HG03571 (cell line): Measurements from ENCODE around the gene DLGAP1.
"Not testable (repeated sequence)": the region's sequence is repeated elsewhere in the genome, so short reads cannot be mapped to it uniquely, and the experiment has no call there.

ENCODE experiments used
- ATAC-seq: cut with Tn5 transposase; IDR thresholded peaks from one replicate; pipeline ENCODE4 v1.9.1; 2021; ENCODE audit not compliant: unreplicated experiment

DLGAP1 gene

DNA sequence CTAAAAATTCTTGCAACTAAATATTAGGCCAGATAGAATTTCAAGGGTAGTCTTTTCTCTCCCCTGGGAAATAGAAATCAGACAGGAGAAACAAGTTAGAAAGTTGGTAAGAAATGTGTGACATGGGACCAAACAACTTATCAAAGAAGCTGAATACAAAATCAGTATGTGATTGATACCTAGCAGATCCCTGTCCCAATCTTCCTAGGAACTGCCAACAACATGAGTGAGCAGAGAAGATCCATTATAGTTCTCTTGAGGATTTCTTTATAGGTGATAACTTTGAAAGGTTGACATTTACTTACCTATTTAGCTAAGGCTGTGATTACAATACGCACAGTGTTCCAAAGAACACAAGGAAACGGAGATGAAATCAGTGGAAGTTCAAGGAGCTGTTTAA lies 162.4 kb downstream of the DLGAP1 start:
- no peak for ATAC-seq

DNA sequence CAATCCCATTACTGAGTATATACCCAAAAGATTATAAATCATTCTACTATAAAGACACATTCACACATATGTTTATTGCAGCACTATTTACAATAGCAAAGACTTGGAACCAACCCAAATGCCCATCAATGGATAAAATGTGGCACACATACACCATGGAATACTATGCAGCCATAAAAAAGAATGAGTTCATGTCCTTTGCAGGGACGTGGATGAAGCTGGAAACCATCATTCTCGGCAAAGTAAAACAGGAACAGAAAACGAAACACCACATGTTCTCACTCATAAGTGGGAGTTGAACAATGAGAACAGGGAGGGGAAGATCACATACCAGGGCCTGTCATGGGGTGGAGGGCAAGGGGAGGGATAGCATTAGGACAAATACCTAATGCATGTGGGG lies 167.8 kb downstream of the DLGAP1 start:
- not testable (repeated sequence) for ATAC-seq

DNA sequence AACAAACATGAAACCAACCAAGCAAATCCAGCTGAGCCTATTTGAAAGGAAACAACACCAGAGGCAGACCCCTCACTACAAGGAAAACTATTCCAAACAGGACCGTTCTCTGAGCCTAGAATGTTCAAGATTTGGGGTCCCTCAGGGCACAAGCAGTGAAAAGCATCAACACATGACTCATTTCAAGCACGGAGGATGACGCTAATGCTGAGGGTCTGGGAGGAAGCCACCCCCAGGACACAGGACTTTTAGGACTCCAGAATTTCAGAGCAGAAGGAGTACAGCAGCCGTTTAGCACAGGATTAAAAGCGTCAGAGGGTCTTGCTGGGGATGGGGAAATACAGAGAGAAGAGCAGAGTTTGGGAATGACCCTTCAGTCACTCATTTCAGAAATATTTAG lies 168.9 kb downstream of the DLGAP1 start:
- ATAC-seq, result no peak

DNA sequence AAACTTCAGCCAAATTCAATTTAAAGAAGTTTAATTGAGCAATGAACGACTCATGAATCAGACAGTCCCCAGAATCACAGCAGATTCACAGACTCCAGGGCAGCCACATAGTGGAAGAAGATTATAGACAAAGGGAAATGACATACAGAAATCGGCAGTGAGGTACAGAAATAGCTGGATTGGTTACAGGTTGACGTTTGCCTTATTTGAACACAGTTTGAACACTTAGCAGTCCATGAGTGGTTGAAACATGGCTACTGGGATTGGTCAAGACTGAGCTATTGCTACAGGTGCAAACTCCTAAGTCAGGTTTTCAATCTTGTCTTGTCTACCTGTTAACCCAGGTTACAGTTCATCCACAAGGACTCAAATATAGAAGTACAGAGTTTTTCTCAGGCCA lies 169.6 kb downstream of the DLGAP1 start:
- no peak for ATAC-seq

DNA sequence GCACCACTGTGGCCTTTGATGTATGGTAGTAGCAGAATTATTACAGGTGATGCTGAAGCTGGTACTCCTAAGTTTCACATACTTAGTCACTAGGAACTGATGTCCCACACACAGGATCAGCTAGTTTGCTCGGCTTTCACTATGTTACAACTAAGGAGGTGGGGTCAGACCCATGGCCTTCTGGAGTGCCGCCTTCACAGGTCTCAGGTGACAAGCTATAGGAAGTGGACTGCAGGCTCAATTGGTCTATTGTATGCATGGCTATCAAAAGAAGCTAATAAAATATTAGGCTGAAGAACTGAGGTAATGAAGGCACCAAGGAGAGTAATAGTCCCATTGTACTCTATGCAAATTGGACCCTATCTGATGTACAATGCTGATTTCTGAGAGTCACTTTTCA lies 170.6 kb downstream of the DLGAP1 start:
- ATAC-seq, result no peak

DNA sequence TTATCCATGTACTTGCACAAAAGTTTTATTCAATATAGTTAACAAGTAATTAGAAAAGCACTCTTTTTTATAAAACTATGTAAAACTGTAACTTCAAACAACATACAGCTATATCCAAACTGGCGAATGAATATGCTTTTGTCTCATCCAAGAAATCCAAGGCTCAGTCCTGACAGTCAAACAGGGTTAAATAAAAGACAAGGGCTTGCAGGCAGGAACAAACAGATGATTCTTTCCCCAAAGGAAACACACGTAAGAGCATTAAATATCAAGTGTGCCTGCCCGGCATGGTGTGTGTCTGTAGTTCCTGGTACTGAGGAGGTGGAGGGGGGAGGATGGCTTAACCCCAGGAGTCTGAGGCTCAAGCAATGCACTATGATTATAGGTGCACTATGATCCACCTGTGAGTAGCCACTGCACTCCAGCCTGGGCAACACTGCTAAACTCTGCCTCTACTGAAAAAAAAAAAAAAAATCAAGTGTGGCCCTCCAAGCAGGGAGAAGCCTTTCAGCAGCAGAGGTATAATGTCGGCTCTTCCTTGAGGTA lies 171.3 kb downstream of the DLGAP1 start:
- ATAC-seq, result no peak

DNA sequence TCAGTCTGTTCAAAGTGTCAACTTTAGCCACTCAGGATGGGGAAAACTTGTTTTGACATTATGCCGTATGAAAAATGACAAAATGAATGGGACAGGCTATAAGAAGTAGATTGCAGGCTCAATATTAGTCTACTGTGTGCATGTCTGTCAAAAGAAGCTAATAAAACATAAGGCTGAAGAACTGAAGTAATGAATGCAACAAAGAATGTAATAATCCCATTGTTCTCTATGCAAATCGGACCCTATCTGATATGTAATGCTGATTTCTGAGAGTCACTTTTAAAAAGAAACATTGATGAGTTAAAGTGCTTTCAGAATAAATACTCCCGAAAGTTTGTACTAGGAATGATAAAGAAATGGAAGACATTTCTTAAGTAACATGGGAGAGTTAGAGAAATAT lies 172.2 kb downstream of the DLGAP1 start:
- ATAC-seq, result no peak

DNA sequence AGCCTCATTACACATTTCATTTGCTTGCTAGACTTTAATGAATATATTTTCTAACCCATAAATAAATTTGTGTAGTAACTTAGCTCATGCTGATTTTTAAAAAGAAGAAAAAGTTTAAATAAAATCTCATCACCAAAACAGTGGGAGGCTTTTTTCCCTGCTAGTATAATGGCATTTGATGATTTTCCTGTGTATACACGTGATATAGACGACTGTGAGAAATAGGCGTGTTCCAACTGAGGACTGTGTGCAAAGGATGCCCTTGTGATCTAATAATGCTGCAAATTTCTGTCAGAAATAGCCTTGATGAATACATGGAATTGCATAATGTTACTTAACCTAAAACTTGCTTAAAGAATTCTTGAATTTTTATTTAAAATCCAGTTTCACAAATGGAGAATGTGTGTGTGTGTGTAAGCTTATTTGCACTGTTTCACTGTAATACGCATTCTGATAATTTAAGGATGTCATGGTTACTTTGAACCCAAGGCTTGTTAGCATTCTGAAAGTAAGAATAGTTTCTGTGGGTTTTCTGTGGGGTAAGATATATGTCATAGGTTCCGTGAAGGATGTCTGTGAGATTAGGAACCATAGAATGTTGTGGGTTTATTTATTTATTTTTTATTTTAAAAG lies 178.0 kb downstream of the DLGAP1 start:
- no peak for ATAC-seq

DNA sequence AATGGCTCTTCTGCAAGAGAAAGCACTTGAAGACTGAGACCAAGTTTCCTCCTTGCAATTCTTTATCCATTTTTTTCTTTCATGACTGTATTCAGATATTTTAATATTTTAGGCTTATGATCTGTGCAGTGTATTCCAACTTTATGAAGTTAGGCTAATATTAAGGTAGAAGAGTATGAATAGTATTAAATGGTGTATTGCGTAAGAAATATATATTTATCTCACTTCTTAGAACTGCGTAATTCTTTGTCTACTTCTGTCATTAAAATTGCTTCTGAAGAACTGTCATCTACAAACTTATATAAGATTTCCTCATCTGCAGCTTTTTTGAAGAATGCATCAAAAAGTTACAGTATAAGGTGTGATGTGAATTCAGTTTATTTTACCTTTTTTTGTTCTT lies 183.2 kb downstream of the DLGAP1 start:
- ATAC-seq, result no peak

DNA sequence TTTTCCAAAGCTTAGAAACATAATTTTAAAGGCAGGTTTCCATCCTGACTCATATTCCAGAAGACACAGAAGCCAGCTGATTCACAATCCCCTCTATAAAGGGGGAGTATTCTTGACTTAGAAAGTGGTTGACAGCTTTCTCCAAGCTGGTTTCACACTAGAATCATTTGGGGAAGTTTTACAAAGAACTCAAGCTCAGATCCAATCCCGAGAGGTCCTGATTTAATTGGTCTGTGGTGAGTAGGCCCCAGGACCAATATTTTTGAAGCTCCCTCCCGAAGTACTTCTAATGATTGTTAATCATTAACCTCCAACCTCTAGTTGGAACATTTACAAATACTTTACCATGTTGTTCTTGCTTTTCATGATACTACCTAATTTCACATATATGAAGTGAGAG lies 184.1 kb downstream of the DLGAP1 start:
- no peak for ATAC-seq

DNA sequence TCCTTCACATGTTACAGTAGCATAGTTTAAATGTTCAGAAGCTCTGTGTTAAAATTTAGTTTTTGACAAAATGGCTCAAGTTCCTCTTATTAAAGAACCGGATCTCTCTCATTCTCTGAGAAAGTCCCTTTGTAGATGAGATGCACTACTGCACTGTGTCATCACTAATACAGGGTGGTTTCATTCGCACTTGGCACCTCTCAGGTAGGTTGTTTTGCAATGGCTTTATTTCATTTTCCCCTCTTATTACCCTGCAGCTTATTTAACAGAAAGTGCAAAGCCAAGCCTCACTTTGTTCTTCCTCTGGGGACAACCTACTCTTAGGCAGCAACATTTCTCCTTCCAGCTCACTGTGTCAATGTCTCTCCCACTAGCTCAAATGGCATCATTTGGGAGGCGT lies 185.1 kb downstream of the DLGAP1 start:
- ATAC-seq, result no peak

DNA sequence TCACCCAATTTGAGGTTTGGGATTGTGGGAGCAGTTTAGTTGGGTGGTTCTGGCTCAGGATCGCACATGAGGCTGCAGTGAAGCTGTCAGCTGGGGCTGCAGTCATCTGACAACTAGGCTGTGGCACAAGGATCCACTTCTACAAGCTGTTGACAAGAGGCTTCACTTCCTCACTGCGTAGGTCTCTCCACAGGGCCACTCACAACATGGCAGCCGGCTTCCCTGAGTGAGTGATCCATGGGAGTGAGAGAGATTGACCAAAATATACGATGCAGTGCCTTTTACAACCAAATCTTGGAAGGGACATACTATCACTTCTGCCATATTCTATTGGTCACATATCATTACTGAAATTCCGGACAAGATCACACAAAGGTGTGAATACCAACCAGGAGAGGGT lies 187.5 kb downstream of the DLGAP1 start:
- ATAC-seq, result no peak

DNA sequence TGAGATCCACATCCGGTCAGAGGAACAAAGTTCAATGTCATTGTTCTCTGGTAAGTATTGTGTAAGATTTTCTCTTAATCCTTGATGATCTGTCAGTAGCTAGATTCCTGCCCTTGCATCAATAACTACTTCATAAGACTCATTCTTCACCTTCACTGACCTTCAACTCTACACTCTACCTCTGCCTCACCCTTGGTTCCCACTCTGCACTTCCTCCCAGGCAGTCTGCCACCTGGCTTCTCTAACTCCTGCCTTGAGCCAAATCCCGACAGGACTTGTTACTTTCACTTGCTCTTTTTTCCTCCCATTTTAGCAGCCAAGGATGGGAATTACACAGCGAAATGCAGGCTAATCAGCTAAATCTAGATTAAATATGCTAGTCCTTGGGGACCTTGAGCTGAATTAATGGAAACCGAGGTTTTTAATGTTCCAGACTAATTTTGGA lies 190.7 kb downstream of the DLGAP1 start:
- no peak for ATAC-seq

DNA sequence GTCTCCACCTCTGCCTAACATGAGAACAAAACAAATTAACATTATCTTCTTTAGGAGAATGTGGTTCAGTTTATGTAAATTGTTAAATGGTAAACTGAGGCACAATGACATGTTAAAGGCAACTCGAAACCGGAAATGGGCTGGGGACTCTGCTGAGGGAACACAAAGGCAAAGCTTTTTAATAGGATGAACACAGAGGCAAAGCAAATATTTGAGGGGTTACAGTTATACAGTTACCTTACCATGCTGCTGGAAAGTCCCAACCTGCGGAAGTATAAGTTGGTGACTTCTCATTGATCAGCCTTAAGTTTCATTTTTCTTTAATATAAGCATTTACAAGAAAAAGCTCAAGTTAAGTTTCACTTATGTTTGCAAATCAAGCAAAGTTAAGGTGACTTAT lies 195.0 kb downstream of the DLGAP1 start:
- ATAC-seq, result no peak

DNA sequence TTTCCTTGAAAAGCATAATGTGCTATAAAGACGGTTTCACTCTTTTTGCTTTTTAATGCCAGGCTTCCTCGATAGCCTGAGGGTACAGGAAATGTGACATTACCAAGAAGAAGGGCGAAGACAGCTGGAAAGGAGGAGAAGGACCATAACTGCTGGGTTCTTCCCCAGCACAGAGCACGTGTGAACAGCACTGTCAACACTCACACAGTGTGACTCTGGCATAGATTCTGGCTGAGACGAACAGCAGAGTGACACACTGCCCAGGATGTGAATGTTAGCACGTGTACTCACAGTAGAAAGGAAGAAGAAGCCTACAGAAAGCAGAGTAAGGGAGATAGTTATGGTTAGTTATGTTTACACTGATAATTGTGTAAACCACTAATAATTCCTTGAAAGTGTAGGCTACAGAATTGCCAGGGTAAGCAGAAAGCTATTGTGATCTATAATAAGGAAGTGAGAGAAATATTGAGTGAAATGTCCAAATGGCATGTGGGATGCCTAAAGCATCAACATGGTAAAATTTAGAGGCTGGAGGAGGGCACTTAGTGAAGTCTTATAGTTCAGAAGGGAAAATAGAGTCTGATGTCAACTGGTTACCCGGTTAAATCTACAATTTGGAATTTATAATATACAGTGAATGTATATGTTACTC lies 198.2 kb downstream of the DLGAP1 start:
- no peak for ATAC-seq

DNA sequence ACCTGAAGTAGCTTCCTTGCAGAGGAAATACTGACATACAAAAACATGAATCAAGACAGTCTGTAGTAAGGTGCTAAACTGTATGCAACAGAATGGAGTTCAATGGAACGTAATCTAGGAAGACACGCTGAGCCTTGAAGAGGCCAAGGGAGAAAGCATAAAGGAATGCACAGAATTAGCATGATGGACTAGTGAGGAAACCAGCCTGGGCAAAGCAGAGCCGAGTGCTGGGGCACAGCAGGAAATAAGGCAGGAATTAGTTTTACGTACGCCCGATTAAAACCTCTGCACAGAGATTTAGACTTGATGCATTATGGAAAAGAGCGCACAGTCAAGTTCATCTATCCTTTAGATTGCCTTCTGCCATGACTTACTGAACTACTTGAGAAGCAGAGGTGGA lies 200.3 kb downstream of the DLGAP1 start:
- ATAC-seq, result no peak

DNA sequence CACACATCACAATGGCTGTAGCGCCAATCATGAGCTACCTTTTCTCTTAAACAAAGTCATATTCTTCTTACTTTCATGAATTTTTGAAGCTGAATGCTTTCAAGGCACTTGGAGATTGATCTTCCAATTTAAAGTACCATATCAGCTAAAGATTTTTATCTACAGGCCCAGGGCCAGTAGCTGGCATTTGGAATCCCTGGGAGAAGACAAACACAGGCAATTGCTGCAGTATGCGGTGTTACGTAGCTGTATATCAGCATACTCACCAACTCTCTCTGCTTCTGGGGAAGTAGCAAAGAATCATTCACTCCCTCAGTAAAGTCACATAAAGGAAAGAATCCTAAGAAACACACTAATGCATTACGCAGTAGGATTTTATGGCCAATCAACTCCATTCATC lies 202.3 kb downstream of the DLGAP1 start:
- no peak for ATAC-seq

DNA sequence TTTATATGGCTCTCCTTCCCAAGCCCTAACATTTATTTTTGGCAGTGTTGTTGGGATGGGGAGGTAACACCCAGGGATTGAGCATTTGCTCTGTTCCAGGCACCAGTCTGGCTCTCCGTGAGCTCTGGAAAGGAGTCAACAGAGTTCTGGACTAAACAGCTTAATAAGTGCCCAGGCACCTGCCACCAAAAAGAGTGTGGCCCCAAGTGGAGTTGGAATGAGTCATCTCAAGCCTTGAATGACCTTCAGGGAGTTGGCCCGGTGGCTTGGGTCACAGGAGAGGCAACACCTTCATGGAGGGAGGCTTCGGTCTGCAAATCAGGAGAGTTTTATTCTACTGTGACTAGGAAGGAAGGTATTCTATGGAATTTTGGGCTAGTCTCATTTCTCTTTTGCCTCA lies 203.2 kb downstream of the DLGAP1 start:
- no peak for ATAC-seq

DNA sequence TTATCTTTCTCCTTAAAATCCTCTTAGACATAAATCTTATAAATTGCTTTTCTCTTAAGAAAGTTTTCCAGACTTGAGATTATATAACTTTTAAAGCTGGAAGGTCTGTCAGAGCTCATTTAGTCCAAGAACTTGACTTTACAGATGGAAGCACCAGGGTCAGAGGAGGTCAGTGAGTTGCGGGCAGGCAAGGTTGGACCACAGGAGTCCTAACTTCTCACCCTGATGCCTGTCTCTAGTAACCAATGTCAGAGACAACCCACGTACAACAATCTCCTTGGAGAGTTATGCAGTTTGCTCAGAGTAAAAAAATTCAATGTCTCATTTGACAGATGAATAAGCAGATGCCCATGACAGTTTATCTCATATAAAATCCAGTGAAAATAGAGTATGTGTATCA lies 203.9 kb downstream of the DLGAP1 start:
- no peak for ATAC-seq

DNA sequence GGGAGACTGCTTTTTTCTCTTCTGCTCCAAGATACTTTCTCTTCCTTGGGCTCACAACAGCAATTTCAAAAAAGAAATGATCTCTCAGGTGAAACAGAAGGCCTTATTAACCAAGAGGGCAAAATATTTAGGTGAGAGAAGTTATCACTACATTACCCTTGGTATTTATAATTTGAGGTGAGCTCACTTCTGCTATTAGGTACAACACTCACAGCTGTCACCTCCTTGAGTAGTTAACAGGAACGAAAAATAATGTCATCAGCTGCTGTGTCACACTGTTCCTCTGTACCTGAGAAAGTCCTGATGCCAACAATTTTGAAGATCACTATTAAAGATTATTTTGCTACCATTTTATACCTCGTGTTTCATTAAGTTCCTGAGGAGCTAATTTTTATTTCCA lies 205.0 kb downstream of the DLGAP1 start:
- no peak for ATAC-seq

DNA sequence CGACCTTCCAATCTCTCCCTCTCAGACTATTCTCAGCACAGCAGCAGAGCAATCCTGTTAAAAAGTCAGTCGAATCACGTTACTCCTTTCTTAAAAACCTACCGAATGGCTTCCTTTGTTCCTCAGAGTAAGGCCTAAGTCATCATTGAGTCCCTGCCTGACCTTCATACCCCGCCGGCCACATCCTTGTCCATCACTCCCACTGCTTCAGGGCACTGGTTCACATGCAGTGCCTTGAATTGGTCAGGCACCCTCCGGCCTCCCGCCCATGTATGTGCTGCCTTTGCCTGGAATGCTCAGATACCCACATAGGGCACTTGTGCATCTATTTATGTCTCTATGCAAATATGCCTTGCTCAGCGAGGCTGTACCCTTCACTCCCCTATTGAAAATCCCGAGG lies 206.4 kb downstream of the DLGAP1 start:
- no peak for ATAC-seq

DNA sequence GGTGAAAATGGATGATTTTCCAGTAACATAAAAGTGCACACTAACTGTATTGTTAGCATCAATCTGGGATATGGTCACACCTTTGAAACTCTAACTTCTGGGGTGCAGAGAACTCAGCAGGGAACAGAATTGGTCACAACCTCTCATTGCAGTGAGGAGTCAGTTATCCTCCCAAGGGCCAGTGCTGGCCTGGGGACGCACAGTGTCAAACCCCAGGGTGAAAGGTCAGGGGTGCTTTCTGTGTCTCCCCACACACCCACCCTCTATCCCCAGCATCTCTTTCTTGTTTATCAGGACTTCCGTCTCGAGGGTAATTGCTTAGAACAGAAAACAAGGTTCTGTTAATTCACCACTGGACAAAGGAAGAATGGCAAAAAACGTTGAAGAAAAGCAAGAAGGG lies 208.7 kb downstream of the DLGAP1 start:
- no peak for ATAC-seq

DNA sequence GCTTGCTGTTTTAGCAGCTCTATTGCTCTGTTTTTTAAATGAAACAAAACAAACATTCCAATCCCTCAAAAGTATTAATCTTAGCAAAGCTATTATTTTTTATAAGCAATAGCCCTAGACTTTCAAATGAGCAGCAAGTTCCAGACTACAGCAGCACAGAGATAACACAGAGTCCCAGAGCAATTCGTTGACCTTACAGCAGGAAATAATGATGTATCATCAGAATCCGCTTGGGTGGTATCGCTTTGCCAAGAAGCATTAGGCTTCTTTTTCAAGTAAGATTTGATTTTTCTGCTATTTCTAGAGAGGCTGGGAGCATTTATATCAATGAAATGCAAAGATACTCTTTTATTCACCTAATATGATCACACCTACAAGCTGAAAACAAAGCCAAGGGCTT lies 209.7 kb downstream of the DLGAP1 start:
- no peak for ATAC-seq
